ENCODE measurements around the gene CEP192. TPM values are rescaled to one million over a fixed set of nuclear protein-coding genes. Genes with fewer than 3 reads are reported as not detected.

Gene CEP192
- total and polyA plus RNA-seq, 4 donors = 2.5 to 32.4 (median 10.9) TPM

DNA sequence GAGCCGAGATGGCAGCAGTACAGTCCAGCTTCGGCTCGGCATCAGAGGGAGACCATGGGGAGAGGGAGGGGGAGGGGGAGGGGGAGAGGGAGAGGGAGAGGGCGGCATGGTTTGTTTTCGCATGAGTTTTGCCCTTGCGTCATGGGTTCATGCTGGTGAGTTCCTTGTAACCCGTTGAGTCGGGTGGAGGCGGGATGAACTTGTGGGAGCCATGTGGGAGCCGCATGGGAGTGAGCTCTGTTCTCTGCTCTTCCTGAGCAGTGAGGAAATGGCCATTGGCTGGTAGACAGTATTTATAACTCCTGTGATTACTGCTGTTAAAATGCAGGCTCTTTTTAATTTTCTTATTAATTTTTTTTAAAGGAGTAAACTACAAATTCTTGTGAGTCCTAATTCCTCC, 108.0 kb downstream of the CEP192 start:
- Histone ChIP-seq H3K36me3 (ENCODE audit: control insufficient read depth in 4 of 4, insufficient read depth in 3 of 4, low read depth in 1 of 4, low read length in 3 of 4) (peaks cover 9 to 51% (median 37%) of the 10 kb centered on the region in 4 donors), H3K4me3 (ENCODE audit: low read depth in 1 of 3, low read length in 3 of 3) (no peak overlapping the region), H3K9me3 (ENCODE audit: control insufficient read depth in 4 of 4, low read length in 3 of 4) (no peaks in the 10 kb centered on the region), H3K9ac (ENCODE audit: low read depth in 1 of 2, low read length in 2 of 2) (no peak overlapping the region), H3K27me3 (ENCODE audit: control insufficient read depth in 4 of 4, insufficient read depth in 4 of 4, low read length in 3 of 4) (no peaks in the 10 kb centered on the region), H3K27ac (ENCODE audit: low read depth in 1 of 2, low read length in 2 of 2) (no peak overlapping the region), H3K4me1 (ENCODE audit: control insufficient read depth in 4 of 4, insufficient read depth in 4 of 4, low read length in 3 of 4) (no peaks in the 10 kb centered on the region)
- no peak for DNase-seq (ENCODE audit: low spot score)
- WGBS = 94% methylated on average over 9 of the region's 10 CpGs
- TF ChIP-seq, protein P1, sequence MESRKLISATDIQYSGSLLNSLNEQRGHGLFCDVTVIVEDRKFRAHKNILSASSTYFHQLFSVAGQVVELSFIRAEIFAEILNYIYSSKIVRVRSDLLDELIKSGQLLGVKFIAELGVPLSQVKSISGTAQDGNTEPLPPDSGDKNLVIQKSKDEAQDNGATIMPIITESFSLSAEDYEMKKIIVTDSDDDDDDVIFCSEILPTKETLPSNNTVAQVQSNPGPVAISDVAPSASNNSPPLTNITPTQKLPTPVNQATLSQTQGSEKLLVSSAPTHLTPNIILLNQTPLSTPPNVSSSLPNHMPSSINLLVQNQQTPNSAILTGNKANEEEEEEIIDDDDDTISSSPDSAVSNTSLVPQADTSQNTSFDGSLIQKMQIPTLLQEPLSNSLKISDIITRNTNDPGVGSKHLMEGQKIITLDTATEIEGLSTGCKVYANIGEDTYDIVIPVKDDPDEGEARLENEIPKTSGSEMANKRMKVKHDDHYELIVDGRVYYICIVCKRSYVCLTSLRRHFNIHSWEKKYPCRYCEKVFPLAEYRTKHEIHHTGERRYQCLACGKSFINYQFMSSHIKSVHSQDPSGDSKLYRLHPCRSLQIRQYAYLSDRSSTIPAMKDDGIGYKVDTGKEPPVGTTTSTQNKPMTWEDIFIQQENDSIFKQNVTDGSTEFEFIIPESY (IDR thresholded peaks at IDR 0.05) = no peak
- TF ChIP-seq FOXA2 (IDR thresholded peaks at IDR 0.05) (no peak), SP1 (IDR thresholded peaks at IDR 0.05) (no peak), NR2F2 (IDR thresholded peaks at IDR 0.05) (no peak), HNF4A (conservative IDR thresholded peaks at IDR 0.05) (no peak), RXRA (IDR thresholded peaks at IDR 0.05) (no peak), HNF4G (IDR thresholded peaks at IDR 0.05) (no peak), YY1 (IDR thresholded peaks at IDR 0.05) (no peak), JUND (IDR thresholded peaks at IDR 0.05) (no peak), EGR1 (IDR thresholded peaks at IDR 0.05; ENCODE audit: low read depth in 2 of 2) (no peak), TAF1 (conservative IDR thresholded peaks at IDR 0.05) (no peak), RAD21 (IDR thresholded peaks at IDR 0.05) (no peak), FOXA1 (IDR thresholded peaks at IDR 0.05) (no peak), GABPA (IDR thresholded peaks at IDR 0.05 in 1 of 2, conservative IDR thresholded peaks at IDR 0.05 in 1 of 2) (no peak)
- TF ChIP-seq, protein P2, sequence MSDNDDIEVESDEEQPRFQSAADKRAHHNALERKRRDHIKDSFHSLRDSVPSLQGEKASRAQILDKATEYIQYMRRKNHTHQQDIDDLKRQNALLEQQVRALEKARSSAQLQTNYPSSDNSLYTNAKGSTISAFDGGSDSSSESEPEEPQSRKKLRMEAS (IDR thresholded peaks at IDR 0.05) = no peak
- TF ChIP-seq, protein P3, sequence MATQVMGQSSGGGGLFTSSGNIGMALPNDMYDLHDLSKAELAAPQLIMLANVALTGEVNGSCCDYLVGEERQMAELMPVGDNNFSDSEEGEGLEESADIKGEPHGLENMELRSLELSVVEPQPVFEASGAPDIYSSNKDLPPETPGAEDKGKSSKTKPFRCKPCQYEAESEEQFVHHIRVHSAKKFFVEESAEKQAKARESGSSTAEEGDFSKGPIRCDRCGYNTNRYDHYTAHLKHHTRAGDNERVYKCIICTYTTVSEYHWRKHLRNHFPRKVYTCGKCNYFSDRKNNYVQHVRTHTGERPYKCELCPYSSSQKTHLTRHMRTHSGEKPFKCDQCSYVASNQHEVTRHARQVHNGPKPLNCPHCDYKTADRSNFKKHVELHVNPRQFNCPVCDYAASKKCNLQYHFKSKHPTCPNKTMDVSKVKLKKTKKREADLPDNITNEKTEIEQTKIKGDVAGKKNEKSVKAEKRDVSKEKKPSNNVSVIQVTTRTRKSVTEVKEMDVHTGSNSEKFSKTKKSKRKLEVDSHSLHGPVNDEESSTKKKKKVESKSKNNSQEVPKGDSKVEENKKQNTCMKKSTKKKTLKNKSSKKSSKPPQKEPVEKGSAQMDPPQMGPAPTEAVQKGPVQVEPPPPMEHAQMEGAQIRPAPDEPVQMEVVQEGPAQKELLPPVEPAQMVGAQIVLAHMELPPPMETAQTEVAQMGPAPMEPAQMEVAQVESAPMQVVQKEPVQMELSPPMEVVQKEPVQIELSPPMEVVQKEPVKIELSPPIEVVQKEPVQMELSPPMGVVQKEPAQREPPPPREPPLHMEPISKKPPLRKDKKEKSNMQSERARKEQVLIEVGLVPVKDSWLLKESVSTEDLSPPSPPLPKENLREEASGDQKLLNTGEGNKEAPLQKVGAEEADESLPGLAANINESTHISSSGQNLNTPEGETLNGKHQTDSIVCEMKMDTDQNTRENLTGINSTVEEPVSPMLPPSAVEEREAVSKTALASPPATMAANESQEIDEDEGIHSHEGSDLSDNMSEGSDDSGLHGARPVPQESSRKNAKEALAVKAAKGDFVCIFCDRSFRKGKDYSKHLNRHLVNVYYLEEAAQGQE (IDR thresholded peaks at IDR 0.05) = no peak
- TF ChIP-seq, protein P4, sequence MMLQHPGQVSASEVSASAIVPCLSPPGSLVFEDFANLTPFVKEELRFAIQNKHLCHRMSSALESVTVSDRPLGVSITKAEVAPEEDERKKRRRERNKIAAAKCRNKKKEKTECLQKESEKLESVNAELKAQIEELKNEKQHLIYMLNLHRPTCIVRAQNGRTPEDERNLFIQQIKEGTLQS (IDR thresholded peaks at IDR 0.05) = no peak
- TF ChIP-seq, protein P5, sequence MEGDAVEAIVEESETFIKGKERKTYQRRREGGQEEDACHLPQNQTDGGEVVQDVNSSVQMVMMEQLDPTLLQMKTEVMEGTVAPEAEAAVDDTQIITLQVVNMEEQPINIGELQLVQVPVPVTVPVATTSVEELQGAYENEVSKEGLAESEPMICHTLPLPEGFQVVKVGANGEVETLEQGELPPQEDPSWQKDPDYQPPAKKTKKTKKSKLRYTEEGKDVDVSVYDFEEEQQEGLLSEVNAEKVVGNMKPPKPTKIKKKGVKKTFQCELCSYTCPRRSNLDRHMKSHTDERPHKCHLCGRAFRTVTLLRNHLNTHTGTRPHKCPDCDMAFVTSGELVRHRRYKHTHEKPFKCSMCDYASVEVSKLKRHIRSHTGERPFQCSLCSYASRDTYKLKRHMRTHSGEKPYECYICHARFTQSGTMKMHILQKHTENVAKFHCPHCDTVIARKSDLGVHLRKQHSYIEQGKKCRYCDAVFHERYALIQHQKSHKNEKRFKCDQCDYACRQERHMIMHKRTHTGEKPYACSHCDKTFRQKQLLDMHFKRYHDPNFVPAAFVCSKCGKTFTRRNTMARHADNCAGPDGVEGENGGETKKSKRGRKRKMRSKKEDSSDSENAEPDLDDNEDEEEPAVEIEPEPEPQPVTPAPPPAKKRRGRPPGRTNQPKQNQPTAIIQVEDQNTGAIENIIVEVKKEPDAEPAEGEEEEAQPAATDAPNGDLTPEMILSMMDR (IDR thresholded peaks at IDR 0.05; ENCODE audit: low read depth, low read length, missing input control) = no peak

Data from liver (tissue), 9 donors.